Measurements from ENCODE around the gene DVL3. TPM values are rescaled to one million over a fixed set of nuclear protein-coding genes. Genes with fewer than 3 reads are reported as not detected.
A peak's percentile ranks its signal among the peaks of the same experiment; 100 is the strongest.

Gene DVL3
- total RNA-seq, 4 donors from 2014 or later, result 34.9 to 46.0 (median 43.2) TPM

- DNase-seq (ENCODE audit: low spot score) (no peak), ATAC-seq (ENCODE audit: low FRiP score) (peak; percentile 83)
- TF ChIP-seq, protein P1, sequence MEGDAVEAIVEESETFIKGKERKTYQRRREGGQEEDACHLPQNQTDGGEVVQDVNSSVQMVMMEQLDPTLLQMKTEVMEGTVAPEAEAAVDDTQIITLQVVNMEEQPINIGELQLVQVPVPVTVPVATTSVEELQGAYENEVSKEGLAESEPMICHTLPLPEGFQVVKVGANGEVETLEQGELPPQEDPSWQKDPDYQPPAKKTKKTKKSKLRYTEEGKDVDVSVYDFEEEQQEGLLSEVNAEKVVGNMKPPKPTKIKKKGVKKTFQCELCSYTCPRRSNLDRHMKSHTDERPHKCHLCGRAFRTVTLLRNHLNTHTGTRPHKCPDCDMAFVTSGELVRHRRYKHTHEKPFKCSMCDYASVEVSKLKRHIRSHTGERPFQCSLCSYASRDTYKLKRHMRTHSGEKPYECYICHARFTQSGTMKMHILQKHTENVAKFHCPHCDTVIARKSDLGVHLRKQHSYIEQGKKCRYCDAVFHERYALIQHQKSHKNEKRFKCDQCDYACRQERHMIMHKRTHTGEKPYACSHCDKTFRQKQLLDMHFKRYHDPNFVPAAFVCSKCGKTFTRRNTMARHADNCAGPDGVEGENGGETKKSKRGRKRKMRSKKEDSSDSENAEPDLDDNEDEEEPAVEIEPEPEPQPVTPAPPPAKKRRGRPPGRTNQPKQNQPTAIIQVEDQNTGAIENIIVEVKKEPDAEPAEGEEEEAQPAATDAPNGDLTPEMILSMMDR (IDR thresholded peaks at IDR 0.05), result no peak
These were observed 21.5 kb downstream of the DVL3 start for GRCh38 chr3:184176377-184177330.

DNA sequence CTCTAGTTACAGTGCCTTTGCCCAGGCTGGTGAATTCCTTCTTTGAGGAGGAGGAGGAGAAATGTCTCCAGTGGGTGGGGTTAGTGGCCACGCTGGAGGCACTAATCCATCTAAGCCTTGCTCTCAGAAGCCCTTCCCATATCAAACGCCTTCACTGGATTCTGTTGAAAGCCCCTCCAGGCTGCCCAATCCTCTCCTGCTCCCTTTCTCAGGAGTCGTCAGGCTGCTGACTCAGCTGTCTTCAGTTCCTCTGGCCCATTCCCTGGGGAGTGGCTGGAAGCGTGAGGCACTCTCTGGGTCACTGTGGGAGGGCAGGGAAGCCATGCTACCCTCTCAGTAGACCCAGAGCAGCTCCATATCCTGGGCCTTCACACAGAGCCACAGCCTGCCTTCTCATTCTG is 22.2 kb downstream of the DVL3 start:
- ATAC-seq (ENCODE audit: low FRiP score), result no peak
- no peak for DNase-seq (ENCODE audit: low spot score)
- TF ChIP-seq, protein P1 (IDR thresholded peaks at IDR 0.05), result no peak

DNA sequence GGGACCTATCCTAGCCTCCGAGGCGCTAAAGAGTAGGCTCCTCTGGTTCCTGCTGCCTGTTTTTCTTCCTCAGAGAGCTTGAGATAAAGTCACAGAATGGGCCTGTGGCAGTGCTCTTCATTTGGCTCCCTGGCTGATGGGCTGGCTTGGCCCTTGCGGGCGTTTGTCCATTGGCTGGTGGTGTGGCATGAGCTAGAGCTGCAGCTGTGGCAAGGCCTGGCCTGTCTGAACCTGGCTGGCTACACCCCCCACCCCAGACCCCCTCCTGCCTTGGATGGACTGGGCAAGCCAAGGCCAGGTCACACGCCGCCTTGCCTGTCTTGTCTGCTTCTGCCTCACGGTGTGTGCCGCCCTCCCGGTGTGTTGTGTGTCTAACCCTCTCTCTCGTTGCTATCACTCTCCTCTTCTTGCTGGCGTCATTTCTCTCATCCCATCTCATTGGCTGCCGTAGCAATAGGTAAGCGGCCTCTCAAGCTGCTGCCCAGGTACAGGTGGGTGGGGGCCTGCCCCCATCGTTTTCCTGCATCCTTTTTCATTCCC is 22.7 kb downstream of the DVL3 start:
- DNase-seq (ENCODE audit: low spot score), result no peak
- TF ChIP-seq, protein P1 (IDR thresholded peaks at IDR 0.05), result no peak
- ATAC-seq (ENCODE audit: low FRiP score), result no peak

GRCh38 chr3:184178521-184179138 is 23.5 kb downstream of the DVL3 start:
- ATAC-seq (ENCODE audit: low FRiP score) (no peak), DNase-seq (ENCODE audit: low spot score) (no peak)
- TF ChIP-seq, protein P1 (IDR thresholded peaks at IDR 0.05), result no peak

- DNase-seq (ENCODE audit: low spot score), result no peak
- TF ChIP-seq, protein P1 (IDR thresholded peaks at IDR 0.05), result no peak
- no peak for ATAC-seq (ENCODE audit: low FRiP score)
These were observed 25.0 kb downstream of the DVL3 start for GRCh38 chr3:184180165-184180564.

DNA sequence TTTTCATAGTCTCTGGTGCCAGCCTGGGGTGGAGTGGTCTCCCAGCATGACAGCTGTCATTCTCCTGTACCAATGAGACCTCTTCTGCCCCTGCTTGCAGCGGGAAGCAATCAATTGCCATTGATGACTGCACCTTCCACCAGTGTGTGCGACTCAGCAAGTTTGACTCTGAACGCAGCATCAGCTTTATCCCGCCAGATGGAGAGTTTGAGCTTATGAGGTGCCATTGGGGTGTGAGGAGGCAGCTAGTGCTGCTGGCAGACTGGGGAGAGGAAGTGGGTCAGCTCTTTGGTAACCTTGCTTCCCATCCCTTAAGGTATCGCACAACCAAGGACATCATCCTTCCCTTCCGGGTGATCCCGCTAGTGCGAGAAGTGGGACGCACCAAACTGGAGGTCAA is 26.4 kb downstream of the DVL3 start:
- no peak for ATAC-seq (ENCODE audit: low FRiP score)
- no peak for DNase-seq (ENCODE audit: low spot score)
- TF ChIP-seq, protein P1 (IDR thresholded peaks at IDR 0.05), result no peak
